Measurements from ENCODE around the gene CYFIP1. TPM values are rescaled to one million over a fixed set of nuclear protein-coding genes. Genes with fewer than 3 reads are reported as not detected.

Gene CYFIP1
- total and polyA plus RNA-seq, 2 of the 8 experiments (the other 6 are each of a cell fraction or from before 2014, with no cell fraction given), result 38.6 to 81.7 TPM

- Histone ChIP-seq H3K79me2 (ENCODE audit: control insufficient read depth in 1 of 2, insufficient read depth in 2 of 2, low read length in 2 of 2) (no peaks in the 10 kb centered on the region), H4K91ac (replicated peaks; ENCODE audit: insufficient read length, low read length) (no peak overlapping the region), H3K79me1 (ENCODE audit: low read depth, low read length) (no peaks in the 10 kb centered on the region), H2AFZ (ENCODE audit: low read length) (no peak overlapping the region), H3K9me3 (ENCODE audit: insufficient read depth in 2 of 2, low read depth in 1 of 2, low read length in 1 of 2) (no peaks in the 10 kb centered on the region), H4K20me1 (replicated peaks in 1 of 2; ENCODE audit: control insufficient read depth in 1 of 2, insufficient read depth in 2 of 2, low read length in 2 of 2) (no peaks in the 10 kb centered on the region), H3K56ac (replicated peaks; ENCODE audit: insufficient read length, low read depth, low read length) (no peak overlapping the region), H2AK5ac (ENCODE audit: low read depth, low read length) (no peak overlapping the region), H2BK20ac (ENCODE audit: low read length) (no peak overlapping the region), H3K36me3 (ENCODE audit: control insufficient read depth in 2 of 4, insufficient read depth in 4 of 4, low read length in 3 of 4) (peaks cover 11 to 31% (median 17%) of the 10 kb centered on the region in 4 experiments; a peak in 7 of 8 replicates), H3K23ac (ENCODE audit: insufficient read length) (no peak overlapping the region), H3K4me2 (ENCODE audit: insufficient read depth in 1 of 2, low read depth in 2 of 2, low read length in 2 of 2) (no peak overlapping the region), H3K9ac (replicated peaks in 1 of 4; ENCODE audit: extremely low read depth in 1 of 4, low read depth in 3 of 4, low read length in 3 of 4) (no peak overlapping the region), H3K4me1 (replicated peaks in 1 of 4; ENCODE audit: control insufficient read depth in 3 of 4, insufficient read depth in 4 of 4, low read length in 3 of 4) (no peaks in the 10 kb centered on the region), H3K18ac (ENCODE audit: extremely low read depth, low read length) (no peak overlapping the region), H3K4ac (replicated peaks; ENCODE audit: insufficient read length, low read depth, low read length) (no peak overlapping the region), H3K4me3 (ENCODE audit: extremely low read depth in 1 of 4, insufficient read depth in 2 of 4, low read depth in 3 of 4, low read length in 4 of 4) (no peak overlapping the region), H2BK5ac (ENCODE audit: low read depth, low read length) (no peak overlapping the region), H3K14ac (ENCODE audit: insufficient read length) (no peak overlapping the region), H3K27me3 (replicated peaks in 1 of 4; ENCODE audit: control insufficient read depth in 3 of 4, extremely low read depth in 1 of 4, insufficient read depth in 3 of 4, low read length in 3 of 4) (no peaks in the 10 kb centered on the region), H2BK120ac (replicated peaks; ENCODE audit: low read depth, low read length) (no peak overlapping the region), H3K27ac (ENCODE audit: low read depth, low read length) (no peak overlapping the region), H4K5ac (ENCODE audit: insufficient read length, low read depth, low read length) (no peak overlapping the region), H2BK15ac (ENCODE audit: low read length) (no peak overlapping the region), H4K8ac (ENCODE audit: extremely low read depth, insufficient read depth, low read length) (no peak overlapping the region), H3K23me2 (ENCODE audit: low read depth, low read length) (no peaks in the 10 kb centered on the region), H2BK12ac (ENCODE audit: low read depth, low read length) (no peak overlapping the region)
- POLR2A ChIA-PET (ENCODE audit: partially characterized antibody), result interaction anchor here (0.5 to 1.5 kb wide), 4 partner anchors 8 to 18 kb away, joined by 3 to 5 read pairs (median 3); no protein-coding TSS in a partner anchor
- no peak for DNase-seq (ENCODE audit: low read depth in 1 of 2, low spot score in 2 of 2)
- FAIRE-seq, result no peak
- TF ChIP-seq FOSL1 (IDR thresholded peaks at IDR 0.05; ENCODE audit: insufficient read depth, low read depth, low read length) (no peak), USF2 (IDR thresholded peaks at IDR 0.05; ENCODE audit: low read length) (no peak), HDAC2 (IDR thresholded peaks at IDR 0.05; ENCODE audit: borderline replicate concordance in 1 of 2, low read depth in 2 of 2, low read length in 2 of 2) (no peak), SIN3A (conservative IDR thresholded peaks at IDR 0.05 in 1 of 2, IDR thresholded peaks at IDR 0.05 in 1 of 2; ENCODE audit: low read depth in 1 of 2, low read length in 2 of 2) (no peak), NRF1 (IDR thresholded peaks at IDR 0.05; ENCODE audit: low read depth, low read length) (no peak), TCF12 (IDR thresholded peaks at IDR 0.05; ENCODE audit: low read depth, low read length) (no peak)
- CTCF ChIA-PET (ENCODE audit: partially characterized antibody), result interaction anchor here (1.0 kb wide), 1 partner anchor 22 kb away, joined by 4 read pairs; no protein-coding TSS in a partner anchor
- 86% methylated on average over 3 of the region's 3 CpGs; no CpG with 5 or more reads in 1 of the 2 experiments for WGBS, 2 experiments (ENCODE audit: extremely low coverage in 1 of 2, insufficient coverage in 1 of 2, insufficient read length in 1 of 2, insufficient replicate concordance in 2 of 2, low coverage in 1 of 2, low lambda C conversion rate in 2 of 2, missing lambda C conversion rate in 1 of 2)
Observed at GRCh38 chr15:23014394-23015000, 34.3 kb upstream of the CYFIP1 start.

Data from H1 (cell line).